ENCODE results near the gene ADARB1. TPM values are rescaled to one million over a fixed set of nuclear protein-coding genes. Genes with fewer than 3 reads are reported as not detected.

The ADARB1 gene
- total RNA-seq, 4 donors from 2014 or later = 18.2 to 57.6 (median 32.0) TPM

DNA sequence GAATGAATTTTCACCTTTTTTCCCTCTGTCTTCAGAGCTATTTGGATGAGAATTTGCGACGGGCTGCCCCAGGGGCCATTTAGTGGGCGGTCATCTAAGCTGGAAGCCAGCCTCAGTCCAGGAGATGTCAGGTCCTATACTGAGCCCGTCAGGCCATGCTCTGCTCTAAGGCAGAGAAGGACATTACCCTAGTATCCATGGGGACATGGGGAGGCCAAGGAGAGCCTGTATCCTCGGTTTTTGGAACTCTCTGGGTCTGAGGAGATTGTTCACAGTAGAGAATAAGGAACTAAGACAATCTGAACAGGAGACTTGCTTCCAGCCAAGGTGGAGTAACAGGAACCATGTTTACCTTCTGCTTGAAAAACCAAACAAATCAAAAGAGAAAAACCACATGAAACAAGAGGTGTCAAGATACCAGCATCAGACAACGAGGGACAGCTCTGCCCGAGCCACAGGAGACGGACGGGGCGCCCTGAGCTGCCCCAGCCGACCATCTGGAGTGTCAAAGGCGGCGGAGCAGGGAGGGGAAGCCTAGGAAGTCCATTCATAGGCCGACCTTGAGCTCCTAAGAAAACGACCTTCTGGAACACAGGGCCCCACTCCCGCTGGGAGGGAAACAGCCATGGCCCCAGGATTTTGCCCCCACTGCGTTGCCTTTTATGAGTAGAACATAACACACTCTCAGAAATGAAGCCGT is 20.0 kb upstream of the ADARB1 start:
- no peak for DNase-seq (ENCODE audit: low spot score in 2 of 2)
- 63 to 77% methylated on average over 18 of the region's 18 CpGs for WGBS, 2 donors
- no peak overlapping the region for H3K27ac ChIP-seq

DNA sequence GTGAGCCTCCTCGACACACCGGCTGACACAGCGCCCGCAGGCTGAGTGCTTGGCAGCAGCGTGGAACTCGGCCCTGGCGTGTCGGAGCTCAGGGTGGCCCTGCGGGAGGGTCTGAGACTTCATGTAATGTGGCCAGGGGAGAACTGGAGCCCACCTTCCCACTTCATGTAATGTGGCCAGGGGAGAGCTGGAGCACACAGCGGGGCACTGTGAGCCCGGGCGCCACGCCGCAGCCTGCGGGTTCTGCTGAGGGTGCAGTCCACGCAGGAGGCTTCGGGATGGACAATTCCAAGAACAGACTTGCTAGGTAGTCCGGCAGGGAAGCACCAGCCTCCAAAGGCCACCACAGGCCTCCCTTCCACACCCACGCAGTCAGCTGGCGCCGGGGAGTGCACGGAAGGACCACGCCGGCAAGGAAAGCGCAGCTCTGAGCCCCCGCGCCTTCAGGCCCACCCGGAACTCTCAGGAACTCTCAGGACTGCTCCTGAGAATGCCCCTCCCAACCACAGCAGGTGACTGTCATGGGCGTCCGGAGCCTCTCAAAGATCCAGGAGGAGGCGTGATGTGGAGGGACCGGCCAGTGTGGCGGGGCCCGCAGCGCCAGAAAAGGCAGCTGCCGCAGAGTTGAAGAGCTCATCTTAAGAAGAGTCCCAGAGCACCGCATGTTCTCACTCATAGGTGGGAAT is 19.3 kb upstream of the ADARB1 start:
- H3K27ac ChIP-seq = no peak overlapping the region
- WGBS, 2 donors = 86 to 90% methylated on average over 28 to 37 of the region's 37 CpGs
- no peaks in the 10 kb centered on the region for H3K9me3 ChIP-seq
- no peak for DNase-seq (ENCODE audit: low spot score in 2 of 2)
- H3K4me3 ChIP-seq = no peak overlapping the region
- no peaks in the 10 kb centered on the region for H3K36me3 ChIP-seq
- TF ChIP-seq POLR2A (IDR thresholded peaks at IDR 0.05) (no peak), EP300 (IDR thresholded peaks at IDR 0.05) (no peak)
- TF ChIP-seq, protein P1, sequence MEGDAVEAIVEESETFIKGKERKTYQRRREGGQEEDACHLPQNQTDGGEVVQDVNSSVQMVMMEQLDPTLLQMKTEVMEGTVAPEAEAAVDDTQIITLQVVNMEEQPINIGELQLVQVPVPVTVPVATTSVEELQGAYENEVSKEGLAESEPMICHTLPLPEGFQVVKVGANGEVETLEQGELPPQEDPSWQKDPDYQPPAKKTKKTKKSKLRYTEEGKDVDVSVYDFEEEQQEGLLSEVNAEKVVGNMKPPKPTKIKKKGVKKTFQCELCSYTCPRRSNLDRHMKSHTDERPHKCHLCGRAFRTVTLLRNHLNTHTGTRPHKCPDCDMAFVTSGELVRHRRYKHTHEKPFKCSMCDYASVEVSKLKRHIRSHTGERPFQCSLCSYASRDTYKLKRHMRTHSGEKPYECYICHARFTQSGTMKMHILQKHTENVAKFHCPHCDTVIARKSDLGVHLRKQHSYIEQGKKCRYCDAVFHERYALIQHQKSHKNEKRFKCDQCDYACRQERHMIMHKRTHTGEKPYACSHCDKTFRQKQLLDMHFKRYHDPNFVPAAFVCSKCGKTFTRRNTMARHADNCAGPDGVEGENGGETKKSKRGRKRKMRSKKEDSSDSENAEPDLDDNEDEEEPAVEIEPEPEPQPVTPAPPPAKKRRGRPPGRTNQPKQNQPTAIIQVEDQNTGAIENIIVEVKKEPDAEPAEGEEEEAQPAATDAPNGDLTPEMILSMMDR (IDR thresholded peaks at IDR 0.05) = no peak
- peaks cover 0 to 6% of the 10 kb centered on the region in 2 donors for H3K27me3 ChIP-seq
- H3K4me1 ChIP-seq = peaks cover 0 to 10% (median 4%) of the 10 kb centered on the region in 4 donors

More for the DNA sequence above, 20.0 kb upstream of the ADARB1 start:
- Histone ChIP-seq H3K27me3 (peaks cover 0 to 6% of the 10 kb centered on the region in 2 donors), H3K9me3 (no peaks in the 10 kb centered on the region), H3K4me3 (no peak overlapping the region), H3K36me3 (no peaks in the 10 kb centered on the region), H3K4me1 (peaks cover 0 to 17% (median 7%) of the 10 kb centered on the region in 4 donors)
- TF ChIP-seq POLR2A (IDR thresholded peaks at IDR 0.05) (no peak), EP300 (IDR thresholded peaks at IDR 0.05) (no peak)
- TF ChIP-seq, protein P1 (IDR thresholded peaks at IDR 0.05) = no peak

DNA sequence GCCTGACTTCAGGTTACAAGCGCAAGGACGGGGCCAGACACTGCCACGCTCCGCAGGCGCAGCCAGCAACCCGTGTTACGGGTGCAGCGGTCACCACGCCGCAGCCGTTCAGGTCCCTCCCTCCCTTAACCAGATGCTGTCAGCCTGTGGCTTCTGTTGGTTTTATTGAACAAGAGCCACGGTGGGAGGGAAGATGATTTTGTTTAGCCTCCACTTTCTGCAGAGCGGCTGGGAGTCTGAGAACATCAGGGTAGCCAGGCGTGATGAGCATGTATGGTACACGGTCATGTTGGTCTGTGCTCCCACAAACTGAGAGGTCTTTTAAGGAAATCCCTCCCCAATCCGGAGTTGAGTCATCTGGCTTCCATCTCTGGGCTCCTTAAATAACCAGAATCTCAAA is 18.5 kb upstream of the ADARB1 start:
- Histone ChIP-seq H3K9me3 (no peaks in the 10 kb centered on the region), H3K4me1 (peaks cover 0 to 5% (median under 1%) of the 10 kb centered on the region in 4 donors), H3K36me3 (no peaks in the 10 kb centered on the region), H3K27me3 (peaks cover 0 to 6% of the 10 kb centered on the region in 2 donors), H3K27ac (no peak overlapping the region), H3K4me3 (no peak overlapping the region)
- TF ChIP-seq, protein P1 (IDR thresholded peaks at IDR 0.05) = no peak
- TF ChIP-seq EP300 (IDR thresholded peaks at IDR 0.05) (no peak), POLR2A (IDR thresholded peaks at IDR 0.05) (no peak)
- DNase-seq (ENCODE audit: low spot score in 2 of 2) = no peak
- WGBS, 2 donors = 69 to 79% methylated on average over 16 of the region's 16 CpGs

DNA sequence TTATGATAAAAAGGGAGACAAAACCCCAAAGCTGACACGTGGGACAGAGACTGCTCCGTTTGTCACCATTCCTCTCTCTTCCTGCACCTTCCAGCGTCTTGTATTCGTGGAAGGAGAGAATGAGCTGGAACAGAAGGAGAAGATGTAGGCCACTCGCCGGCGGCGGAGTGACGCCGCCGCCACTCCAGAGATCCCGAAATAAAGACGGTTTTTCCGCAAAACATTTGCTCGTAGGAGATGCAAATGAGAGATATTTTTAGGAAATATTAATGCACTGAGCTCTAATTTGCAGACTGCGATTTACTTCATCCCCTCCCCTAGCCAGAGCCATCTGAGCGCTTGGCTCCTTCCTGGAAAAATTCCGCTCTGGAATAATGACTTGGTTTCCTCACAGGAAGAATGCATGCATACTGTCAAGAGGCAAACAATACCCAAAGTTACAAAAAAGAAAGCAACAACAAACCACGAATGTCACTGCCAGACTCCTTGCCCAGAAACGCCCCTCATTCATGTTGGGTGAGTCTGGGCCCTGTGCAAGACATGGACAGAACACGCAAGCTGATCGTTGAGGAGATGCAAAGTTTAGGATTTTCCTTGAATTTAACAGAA is 18.0 kb upstream of the ADARB1 start:
- Histone ChIP-seq H3K27me3 (peaks cover 0 to 6% of the 10 kb centered on the region in 2 donors), H3K4me1 (peaks cover 0 to 1% (median 0%) of the 10 kb centered on the region in 4 donors), H3K27ac (no peak overlapping the region), H3K4me3 (no peak overlapping the region), H3K9me3 (no peaks in the 10 kb centered on the region), H3K36me3 (no peaks in the 10 kb centered on the region)
- WGBS, 2 donors = 69 to 71% methylated on average over 22 of the region's 22 CpGs
- DNase-seq (ENCODE audit: low spot score in 2 of 2) = no peak
- TF ChIP-seq POLR2A (IDR thresholded peaks at IDR 0.05) = no peak
- TF ChIP-seq, protein P1 (IDR thresholded peaks at IDR 0.05) = no peak
- TF ChIP-seq EP300 (IDR thresholded peaks at IDR 0.05) = no peak

Data from tibial nerve (tissue), 4 donors.